HUES64 (cell line): ENCODE results near the gene ST8SIA6.
"Not testable (repeated sequence)": the region's sequence is repeated elsewhere in the genome, so short reads cannot be mapped to it uniquely, and the experiment has no call there.

ENCODE experiments used
- H3K27ac ChIP-seq: 2 replicates; pipeline ENCODE4 v1.7.0; 2013; ENCODE audit warnings: low read depth, low read length, inconsistent platforms
- H3K27me3 ChIP-seq: 2 replicates; pipeline ENCODE4 v1.6.1; 2013; ENCODE audit warnings: mild to moderate bottlenecking, low read length; ENCODE audit not compliant: insufficient read depth
- H3K36me3 ChIP-seq: 2 replicates; pipeline ENCODE4 v1.6.1; 2013; ENCODE audit warnings: mild to moderate bottlenecking, low read length; ENCODE audit not compliant: insufficient read depth
- H3K4me1 ChIP-seq: 2 replicates; pipeline ENCODE4 v1.6.1; 2013; ENCODE audit warnings: mild to moderate bottlenecking, low read length, moderate library complexity; ENCODE audit not compliant: insufficient read depth
- H3K4me3 ChIP-seq: 2 replicates; pipeline ENCODE4 v1.5.1; 2013; ENCODE audit warnings: mild to moderate bottlenecking, low read length, moderate library complexity
- H3K9ac ChIP-seq: 2 replicates; pipeline ENCODE4 v1.6.1; 2013; ENCODE audit warnings: mild to moderate bottlenecking, low read depth, low read length
- H3K9me3 ChIP-seq: 2 replicates; pipeline ENCODE4 v1.6.1; 2013; ENCODE audit warnings: low read depth, low read length; ENCODE audit not compliant: insufficient read depth
- WGBS: fragments of 150-250, 120-280 bp; methylation state at CpG from one replicate; pipeline ENCODE4 v1.1.7; 2013; ENCODE audit warnings: missing lambda C conversion rate; 5-methylcytosine and 5-hydroxymethylcytosine counted together

ST8SIA6 gene

GRCh38 chr10:17455015-17455520, 673 bp upstream of the ST8SIA6 start:
- H3K4me1 ChIP-seq, result peaks cover 30% of the 10 kb centered on the region
- peak overlapping the region; percentile 70 for H3K4me3 ChIP-seq
- 0 out of 2 replicates have a peak, but pooled peaks cover 7% of the 10 kb centered on the region for H3K9me3 ChIP-seq
- no peak overlapping the region for H3K27ac ChIP-seq
- H3K36me3 ChIP-seq, result peaks cover 2% of the 10 kb centered on the region; the same call in 1 of the 2 replicates
- H3K27me3 ChIP-seq, result peaks cover 47% of the 10 kb centered on the region
- WGBS, result 85% methylated on average over 2 of the region's 2 CpGs
- H3K9ac ChIP-seq, result no peak overlapping the region

- Histone ChIP-seq H3K4me1 (peaks cover 30% of the 10 kb centered on the region), H3K4me3 (peak overlapping the region; percentile 70), H3K27ac (no peak overlapping the region), H3K27me3 (peaks cover 47% of the 10 kb centered on the region), H3K36me3 (peaks cover 10% of the 10 kb centered on the region), H3K9me3 (peaks cover 18% of the 10 kb centered on the region), H3K9ac (peak overlapping the region; percentile 53)
- WGBS, result under 1% methylated on average over 66 of the region's 66 CpGs
Observed at GRCh38 chr10:17453373-17454091, 863 bp downstream of the ST8SIA6 start.

- no peak overlapping the region for H3K27ac ChIP-seq
- H3K36me3 ChIP-seq, result peaks cover 14% of the 10 kb centered on the region
- H3K9me3 ChIP-seq, result peaks cover 23% of the 10 kb centered on the region
- 0 out of 2 replicates have a peak overlapping the region, but pooled peaks have one; percentile 53 for H3K9ac ChIP-seq
- peaks cover 47% of the 10 kb centered on the region for H3K27me3 ChIP-seq
- peak overlapping the region; percentile 70 for H3K4me3 ChIP-seq
- 1% methylated on average over 7 of the region's 7 CpGs for WGBS
- peaks cover 30% of the 10 kb centered on the region for H3K4me1 ChIP-seq
Observed at GRCh38 chr10:17453035-17453372, 1.4 kb downstream of the ST8SIA6 start.

- H3K4me3 ChIP-seq, result peak overlapping the region; percentile 70
- peaks cover 47% of the 10 kb centered on the region for H3K27me3 ChIP-seq
- H3K9ac ChIP-seq, result no peak overlapping the region
- peaks cover 26% of the 10 kb centered on the region for H3K4me1 ChIP-seq
- H3K36me3 ChIP-seq, result peaks cover 15% of the 10 kb centered on the region
- H3K9me3 ChIP-seq, result peaks cover 24% of the 10 kb centered on the region
- no peak overlapping the region for H3K27ac ChIP-seq
- WGBS, result 36% methylated on average over 5 of the region's 6 CpGs
Observed at GRCh38 chr10:17452060-17452841, 2.1 kb downstream of the ST8SIA6 start.

GRCh38 chr10:17450024-17450423, 4.4 kb downstream of the ST8SIA6 start:
- Histone ChIP-seq H3K27ac (no peak overlapping the region), H3K4me1 (peaks cover 24% of the 10 kb centered on the region), H3K9ac (no peak overlapping the region), H3K9me3 (peaks cover 17% of the 10 kb centered on the region), H3K27me3 (peaks cover 33% of the 10 kb centered on the region), H3K4me3 (no peak overlapping the region), H3K36me3 (peaks cover 15% of the 10 kb centered on the region)
- WGBS, result 94% methylated on average over 4 of the region's 4 CpGs

GRCh38 chr10:17445400-17445998, 8.9 kb downstream of the ST8SIA6 start:
- Histone ChIP-seq H3K27me3 (no peaks in the 10 kb centered on the region), H3K9ac (no peak overlapping the region)

GRCh38 chr10:17444388-17444714, 10.0 kb downstream of the ST8SIA6 start:
- no peak overlapping the region for H3K4me3 ChIP-seq
- no peak overlapping the region for H3K9ac ChIP-seq
- no peaks in the 10 kb centered on the region for H3K27me3 ChIP-seq
- H3K9me3 ChIP-seq, result peaks cover 12% of the 10 kb centered on the region
- WGBS, result 74% methylated on average over 2 of the region's 2 CpGs
- H3K36me3 ChIP-seq, result peaks cover 9% of the 10 kb centered on the region
- H3K4me1 ChIP-seq, result peaks cover 11% of the 10 kb centered on the region; the same call in 1 of the 2 replicates
- no peak overlapping the region for H3K27ac ChIP-seq

More at GRCh38 chr10:17445400-17445998, 8.9 kb downstream of the ST8SIA6 start:
- Histone ChIP-seq H3K4me1 (peaks cover 11% of the 10 kb centered on the region; the same call in 1 of the 2 replicates), H3K27ac (no peak overlapping the region), H3K36me3 (peaks cover 15% of the 10 kb centered on the region), H3K9me3 (peaks cover 17% of the 10 kb centered on the region), H3K4me3 (no peak overlapping the region)
- WGBS, result 91% methylated on average over 4 of the region's 5 CpGs

GRCh38 chr10:17443707-17444387, 10.5 kb downstream of the ST8SIA6 start:
- Histone ChIP-seq H3K27me3 (no peaks in the 10 kb centered on the region), H3K9me3 (peaks cover 7% of the 10 kb centered on the region; the same call in 1 of the 2 replicates), H3K4me1 (peaks cover 11% of the 10 kb centered on the region; the same call in 1 of the 2 replicates), H3K36me3 (peaks cover 5% of the 10 kb centered on the region; the same call in 1 of the 2 replicates), H3K4me3 (no peak overlapping the region), H3K9ac (no peak overlapping the region), H3K27ac (no peak overlapping the region)
- WGBS, result 83% methylated on average over 11 of the region's 11 CpGs

- H3K9ac ChIP-seq, result no peak overlapping the region
- no peaks in the 10 kb centered on the region for H3K27me3 ChIP-seq
- H3K4me3 ChIP-seq, result no peak overlapping the region
- WGBS, result 100% methylated on average over 1 of the region's 1 CpG
- no peaks in the 10 kb centered on the region for H3K9me3 ChIP-seq
- H3K4me1 ChIP-seq, result no peaks in the 10 kb centered on the region
- no peaks in the 10 kb centered on the region for H3K36me3 ChIP-seq
- H3K27ac ChIP-seq, result no peak overlapping the region
Observed at GRCh38 chr10:17438583-17438982, 15.8 kb downstream of the ST8SIA6 start.

GRCh38 chr10:17436578-17436977, 17.8 kb downstream of the ST8SIA6 start:
- not testable (repeated sequence) for H3K27ac ChIP-seq, H3K4me1 ChIP-seq, H3K9ac ChIP-seq, H3K27me3 ChIP-seq, H3K4me3 ChIP-seq, H3K9me3 ChIP-seq, H3K36me3 ChIP-seq
- 92% methylated on average over 2 of the region's 2 CpGs for WGBS
